K562 (cell line): ENCODE measurements around the gene TLR6. TPM values are rescaled to one million over a fixed set of nuclear protein-coding genes. Genes with fewer than 3 reads are reported as not detected.

Experiments
- ATAC-seq: fragments of 200-7000 bp; cut with Tn5 transposase; 3 replicates; pipeline ENCODE4 v1.9.1; 2020; ENCODE audit warnings: moderate library complexity
- BruUV-seq: library from RNA; stranded (reverse); fragments of 400-500 nt; replicated peaks from 2 replicates; lab custom pipeline; 2021; lab: Mats Ljungman, UMichigan
- CTCF ChIA-PET: fragments of 300-600 bp; formaldehyde crosslinking; extraction: SDS; loops from one replicate; lab custom pipeline; 2021; ENCODE audit warnings: low intra/inter-chr PET ratio; lab: Yijun Ruan, JAX
- POLR2A ChIA-PET: fragments of 300-600, 350-650 bp; sonication (Branson Sonifier 250); formaldehyde crosslinking; extraction: SDS; loops from one replicate; lab custom pipeline; 2021; ENCODE audit warnings: antibody characterized with exemption, inconsistent platforms; lab: Yijun Ruan, JAX
- DNase-seq, 4 experiments: peaks; one replicate each; pipeline versions ENCODE4 v3.0.0 to v3.0.0-alpha.2; 2011 to 2018; ENCODE audit warnings: low spot score in 3 of 4, mixed read lengths in 3 of 4; ENCODE audit errors: extremely low read depth in 1 of 4
- FAIRE-seq: peaks from 2 replicates; lab custom pipeline; 2011; peaks lifted over from hg19 to GRCh38; lab: Jason Lieb, UNC
- H2AFZ ChIP-seq: 2 replicates; pipeline ENCODE4 v1.6.0; 2011; ENCODE audit warnings: low read depth, low read length, control low read depth, inconsistent platforms
- H3K27ac ChIP-seq: fragments of 200-600 bp; 3 replicates; pipeline ENCODE4 v1.8.0; 2011; ENCODE audit warnings: low read depth, mild to moderate bottlenecking, control low read depth, inconsistent platforms, low read length, moderate library complexity, mixed read lengths; ENCODE audit errors: extremely low read depth
- H3K27me3 ChIP-seq, 2 experiments: fragments of 300-600 bp in 1 of 2; 2 replicates in 1 of 2; 3 replicates in 1 of 2; pipeline versions ENCODE4 v1.6.0 to v1.8.0; 2011; ENCODE audit warnings: inconsistent platforms in 2 of 2, low read length in 2 of 2, mild to moderate bottlenecking in 1 of 2, mixed read lengths in 1 of 2, moderate library complexity in 1 of 2; ENCODE audit not compliant: control insufficient read depth in 2 of 2, insufficient read depth in 2 of 2
- H3K36me3 ChIP-seq: fragments of 300-600 bp; 3 replicates; pipeline ENCODE4 v1.8.0; 2011; ENCODE audit warnings: mild to moderate bottlenecking, low read length, inconsistent platforms; ENCODE audit not compliant: control insufficient read depth, insufficient read depth
- H3K4me1 ChIP-seq, 2 experiments: fragments of 200-600 bp in 1 of 2; replicated peaks in 1 of 2; 2 replicates in 1 of 2; 3 replicates in 1 of 2; pipeline versions ENCODE4 v1.5.1 to v1.8.0; 2011; ENCODE audit warnings: inconsistent platforms in 2 of 2, low read length in 2 of 2, mild to moderate bottlenecking in 1 of 2, mixed read lengths in 1 of 2, moderate library complexity in 1 of 2; ENCODE audit not compliant: control insufficient read depth in 2 of 2, insufficient read depth in 2 of 2
- H3K4me2 ChIP-seq: 2 replicates; pipeline ENCODE4 v1.6.1; 2011; ENCODE audit warnings: low read length, control low read depth, inconsistent platforms, mixed read lengths; ENCODE audit not compliant: insufficient read depth
- H3K4me3 ChIP-seq: fragments of 200-600 bp; sonication (generic), shearing (Covaris generic); 2 replicates; pipeline ENCODE4 v1.5.1; 2016; ENCODE audit warnings: control low read depth, inconsistent platforms
- H3K79me2 ChIP-seq: fragments of 200-600 bp; 3 replicates; pipeline ENCODE4 v1.8.0; 2011; ENCODE audit warnings: low read length, inconsistent platforms; ENCODE audit not compliant: control insufficient read depth, insufficient read depth
- H3K9ac ChIP-seq, 2 experiments: 2 replicates each; pipeline versions ENCODE4 v1.6.0 to v1.6.1; 2011; ENCODE audit warnings: low read depth in 2 of 2, low read length in 2 of 2, control low read depth in 1 of 2, inconsistent platforms in 1 of 2, mild to moderate bottlenecking in 1 of 2, mixed read lengths in 1 of 2; ENCODE audit not compliant: insufficient read depth in 1 of 2
- H3K9me1 ChIP-seq: one replicate; pipeline ENCODE4 v1.6.0; 2011; ENCODE audit warnings: inconsistent platforms, mild to moderate bottlenecking, low read length, moderate library complexity; ENCODE audit not compliant: control insufficient read depth, insufficient read depth
- H3K9me3 ChIP-seq: replicated peaks from 2 replicates; pipeline ENCODE4 v1.5.1; 2011; ENCODE audit warnings: low read depth, low read length, inconsistent platforms; ENCODE audit not compliant: control insufficient read depth, insufficient read depth
- H4K20me1 ChIP-seq: replicated peaks from 2 replicates; pipeline ENCODE4 v1.6.1; 2011; ENCODE audit warnings: low read length, inconsistent platforms, mixed read lengths; ENCODE audit not compliant: control insufficient read depth, insufficient read depth
- ARID3A ChIP-seq: IDR thresholded peaks from 2 replicates; pipeline ENCODE4 v1.6.1; 2012; ENCODE audit warnings: low read depth, low read length, improper control_type of control experiment, borderline replicate concordance
- ELK3 ChIP-seq: fragments of 450-650 bp; formaldehyde crosslinking; IDR thresholded peaks from 2 replicates; pipeline ENCODE4 v1.4.0; 2020; ENCODE audit warnings: mild to moderate bottlenecking
- FOXA1 ChIP-seq: fragments of 450-650 bp; IDR thresholded peaks from 2 replicates; pipeline ENCODE4 v1.6.1; 2016; ENCODE audit warnings: mild to moderate bottlenecking, borderline replicate concordance
- IRF2 ChIP-seq: sonication (generic); formaldehyde crosslinking; IDR thresholded peaks from 2 replicates; pipeline ENCODE4 v1.8.1; 2022; ENCODE audit warnings: mild to moderate bottlenecking, missing genetic modification reagents
- LARP7 ChIP-seq: fragments of 450-650 bp; IDR thresholded peaks from 2 replicates; pipeline ENCODE4 v1.6.1; 2016
- MEF2D ChIP-seq: conservative IDR thresholded peaks from 2 replicates; pipeline ENCODE4 v1.6.1; 2016; ENCODE audit warnings: low read depth, missing genetic modification characterization, missing compliant biosample characterization
- NCOR1 ChIP-seq: fragments of 450-650 bp; IDR thresholded peaks from 2 replicates; pipeline ENCODE4 v1.6.1; 2016; ENCODE audit warnings: mild to moderate bottlenecking, moderate library complexity
- POLR2B ChIP-seq: fragments of 450-650 bp; IDR thresholded peaks from 2 replicates; pipeline ENCODE4 v1.6.1; 2018; ENCODE audit warnings: low read depth; ENCODE audit not compliant: partially characterized antibody
- RBFOX2 ChIP-seq: fragments of 200-400 bp; formaldehyde crosslinking; IDR thresholded peaks from 2 replicates; pipeline ENCODE4 v1.6.1; 2017; ENCODE audit warnings: low read depth, mild to moderate bottlenecking, low read length, moderate library complexity
- SIRT6 ChIP-seq: IDR thresholded peaks from one replicate; pipeline ENCODE4 v1.6.1; 2012; ENCODE audit warnings: low read depth, mild to moderate bottlenecking, control low read depth, inconsistent platforms, low read length, moderate library complexity
- SRSF7 ChIP-seq: fragments of 200-400 bp; formaldehyde crosslinking; optimal IDR thresholded peaks from 2 replicates; pipeline ENCODE3; 2017; ENCODE audit warnings: mild to moderate bottlenecking, low read depth, low read length
- STAT6 ChIP-seq: sonication (generic); formaldehyde crosslinking; IDR thresholded peaks from 2 replicates; pipeline ENCODE4 v1.8.1; 2023; ENCODE audit warnings: mild to moderate bottlenecking, missing genetic modification reagents
- TAF7 ChIP-seq: fragments of 450-650 bp; IDR thresholded peaks from 2 replicates; pipeline ENCODE4 v1.6.1; 2016; ENCODE audit warnings: missing genetic modification characterization, missing compliant biosample characterization
- ZNF165 ChIP-seq: fragments of 250-450 bp; sonication (Bioruptor Pico); IDR thresholded peaks from 2 replicates; pipeline ENCODE4 v1.4.0; 2020; ENCODE audit warnings: borderline replicate concordance
- ZNF449 ChIP-seq: fragments of 250-450 bp; sonication (Bioruptor Pico); IDR thresholded peaks from 2 replicates; pipeline ENCODE4 v1.8.0; 2022; ENCODE audit warnings: moderate library complexity, mild to moderate bottlenecking, inconsistent platforms
- WGBS: fragments of 100-300 bp; shearing (Covaris generic); methylation state at CpG from one replicate; pipeline ENCODE4 v1.1.6; 2016; ENCODE audit warnings: low coverage, mixed read lengths; ENCODE audit not compliant: insufficient coverage; ENCODE audit errors: missing lambda C conversion rate; 5-methylcytosine and 5-hydroxymethylcytosine counted together
- in situ Hi-C: fragments of 300-500 bp; cut with MboI; formaldehyde crosslinking; loops from 4 replicates; pipeline ENCODE4 v1.15.0; 2018; ENCODE audit warnings: inconsistent platforms, mixed read lengths
- intact Hi-C: fragments of 100-400 bp; cut with micrococcal nuclease; formaldehyde crosslinking; loops from 2 replicates; pipeline ENCODE4 v1.14.2; 2022
- polyA plus RNA-seq, 8 experiments: library from polyadenylated mRNA; depleted of rRNA in 4 of 8; stranded (reverse) in 5 of 8; unstranded in 3 of 8; fragments of >200 nt; fragmentation: Nextera tagmentation in 2 of 8; fragmentation: Illumina TruSeq in 1 of 8; extraction: Ambion mirVana in 2 of 8; extraction: Trizol in 1 of 8; gene quantifications; 2 replicates each; pipeline versions ENCODE4 v1.2.1 to v1.2.3, GENCODE V29; 2011 to 2014; ENCODE audit warnings: inconsistent platforms in 1 of 8, missing spikeins in 1 of 8
- total RNA-seq, 7 experiments: library from RNA; depleted of rRNA in 6 of 7; stranded (reverse); fragments of >200 nt in 6 of 7; fragmentation: Illumina TruSeq in 2 of 7; extraction: Trizol in 2 of 7; gene quantifications; 2 replicates each; pipeline versions ENCODE4 v1.2.1 to v1.2.3, GENCODE V29; 2011 to 2021; ENCODE audit warnings: low replicate concordance in 1 of 7

The TLR6 gene
- total and polyA plus RNA-seq, 9 of the 15 experiments (the other 6 are each of a cell fraction or from before 2014, with no cell fraction given) = 0.08 to 1.9 (median 0.91) TPM

GRCh38 chr4:38865445-38865844, 8.8 kb upstream of the TLR6 start (continued):
- TF ChIP-seq ARID3A = no peak

GRCh38 chr4:38861791-38862190, 5.2 kb upstream of the TLR6 start:
- Histone ChIP-seq H3K27me3 (no peaks in the 10 kb centered on the region; a peak in 1 of 5 replicates), H3K4me1 (peaks cover 0 to 24% of the 10 kb centered on the region in 2 experiments; a peak in 3 of 5 replicates), H4K20me1 (no peaks in the 10 kb centered on the region), H3K9me3 (no peaks in the 10 kb centered on the region), H3K4me3 (no peak overlapping the region), H2AFZ (no peak overlapping the region), H3K4me2 (no peak overlapping the region), H3K79me2 (no peaks in the 10 kb centered on the region), H3K27ac (no peak overlapping the region), H3K36me3 (no peaks in the 10 kb centered on the region), H3K9ac (no peak overlapping the region), H3K9me1 (no peaks in the 10 kb centered on the region)
- ATAC-seq (no peak), DNase-seq (no peak), FAIRE-seq (no peak)
- CTCF ChIA-PET = interaction anchor here (0.7 kb wide), 1 partner anchor 76 kb away, joined by 3 read pairs; no protein-coding TSS in a partner anchor
- intact Hi-C loops (no loop called here), in situ Hi-C loops (no loop called here)
- TF ChIP-seq NCOR1 (no peak), LARP7 (no peak), ZNF165 (CRISPR knock-in tag) (no peak), SRSF7 (no peak), POLR2B (no peak), STAT6 (CRISPR knock-in tag) (no peak), FOXA1 (no peak), MEF2D (tag) (no peak), TAF7 (tag) (no peak), IRF2 (CRISPR knock-in tag) (no peak), ELK3 (no peak), RBFOX2 (no peak), SIRT6 (no peak), ZNF449 (CRISPR knock-in tag) (no peak)
- BruUV-seq = no TSS peak
- POLR2A ChIA-PET = interaction anchor here (0.6 kb wide), 1 partner anchor 51 kb away, joined by 4 read pairs; no protein-coding TSS in a partner anchor
- 40% methylated on average over 4 of the region's 4 CpGs for WGBS
